HCT116 (cell line): ENCODE data around the gene SPI1.

ENCODE experiments used
- CTCF ChIP-seq, 3 experiments: fragments of 200-600 bp in 1 of 3; sonication (generic) in 1 of 3; IDR thresholded peaks in 2 of 3; conservative IDR thresholded peaks in 1 of 3; 2 replicates each; pipeline ENCODE4 v1.5.1; 2012 to 2017; ENCODE audit warnings: low read depth in 2 of 3, low read length in 2 of 3, antibody characterized with exemption in 1 of 3, borderline replicate concordance in 1 of 3, control low read depth in 1 of 3, mild to moderate bottlenecking in 1 of 3, mixed read lengths in 1 of 3, mixed run types in 1 of 3, moderate library complexity in 1 of 3; ENCODE audit not compliant: insufficient read depth in 1 of 3
- FOSL1 ChIP-seq: IDR thresholded peaks from 2 replicates; pipeline ENCODE4 v1.6.1; 2012; ENCODE audit warnings: low read depth

GRCh38 chr11:47354913-47355282 lies 23.4 kb downstream of the SPI1 start:
- TF ChIP-seq CTCF (IDR thresholded peaks at IDR 0.05 in 2 of 3, conservative IDR thresholded peaks at IDR 0.05 in 1 of 3; ENCODE audit: borderline replicate concordance in 1 of 3, insufficient read depth in 1 of 3, low read depth in 2 of 3, low read length in 2 of 3) (no peak), FOSL1 (no peak)
